Body of pancreas (tissue), 4 donors: ENCODE results near the gene PSMG4.

Experiments
- CTCF ChIP-seq, 7 experiments: fragments of 450-650 bp in 4 of 7; fragments of 200-600 bp in 3 of 7; sonication (generic) in 3 of 7; IDR thresholded peaks; one replicate each; pipeline ENCODE4 v1.5.1; 2016 to 2019; ENCODE audit warnings: antibody characterized with exemption in 7 of 7
- POLR2A ChIP-seq, 3 donors: fragments of 450-650 bp; IDR thresholded peaks; one replicate each; pipeline ENCODE4 v1.6.1; 2016; ENCODE audit warnings: antibody characterized with exemption in 3 of 3, mild to moderate bottlenecking in 2 of 3

- TF ChIP-seq CTCF (IDR thresholded peaks at IDR 0.05) (no peak), POLR2A (IDR thresholded peaks at IDR 0.05) (no peak)
Observed at GRCh38 chr6:3233321-3233720, 25.4 kb upstream of the PSMG4 start.
